Endothelial cell of umbilical vein (primary cell): ENCODE measurements around the gene PLOD2. TPM values are rescaled to one million over a fixed set of nuclear protein-coding genes. Genes with fewer than 3 reads are reported as not detected.

Source experiments
- BruUV-seq: library from RNA; stranded (reverse); fragments of 400-500 nt; replicated peaks from 2 replicates; lab custom pipeline; 2021; lab: Mats Ljungman, UMichigan
- CTCF ChIA-PET: fragments of 300-600, 350-600 bp; sonication (Branson Sonifier 250); formaldehyde crosslinking; loops from one replicate; lab custom pipeline; 2021; ENCODE audit warnings: antibody characterized with exemption, inconsistent platforms; lab: Charles Lee
- POLR2A ChIA-PET: fragments of 300-600, 350-600 bp; sonication (Branson Sonifier 250); formaldehyde crosslinking; loops from one replicate; lab custom pipeline; 2021; ENCODE audit warnings: antibody characterized with exemption, inconsistent platforms; lab: Charles Lee
- DNase-seq: peaks from one replicate; pipeline ENCODE4 v3.0.0-alpha.2; 2011; ENCODE audit warnings: low read depth, low spot score
- FAIRE-seq: peaks from 2 replicates; lab custom pipeline; 2011; peaks lifted over from hg19 to GRCh38; lab: Jason Lieb, UNC
- H2AFZ ChIP-seq: 2 replicates; pipeline ENCODE4 v1.6.0; 2012; ENCODE audit warnings: low read depth, low read length, control low read depth, inconsistent platforms
- H3K27ac ChIP-seq: 2 replicates; pipeline ENCODE4 v1.5.1; 2011; ENCODE audit warnings: low read depth, mild to moderate bottlenecking, control low read depth, low read length, moderate library complexity; ENCODE audit not compliant: insufficient read depth
- H3K27me3 ChIP-seq, 2 experiments: 2 replicates each; pipeline versions ENCODE4 v1.6.0 to v1.6.1; 2011; ENCODE audit warnings: low read length in 2 of 2, mixed read lengths in 1 of 2; ENCODE audit not compliant: control insufficient read depth in 2 of 2, insufficient read depth in 2 of 2
- H3K36me3 ChIP-seq, 2 experiments: 2 replicates in 1 of 2; 3 replicates in 1 of 2; pipeline ENCODE4 v1.5.1; 2011; ENCODE audit warnings: low read length in 2 of 2, mild to moderate bottlenecking in 1 of 2, moderate library complexity in 1 of 2; ENCODE audit not compliant: control insufficient read depth in 2 of 2, insufficient read depth in 2 of 2; ENCODE audit errors: extremely low read depth in 1 of 2
- H3K4me1 ChIP-seq: 3 replicates; pipeline ENCODE4 v1.5.1; 2011; ENCODE audit warnings: mild to moderate bottlenecking, low read length; ENCODE audit not compliant: control insufficient read depth, insufficient read depth; ENCODE audit errors: extremely low read depth
- H3K4me2 ChIP-seq: 2 replicates; pipeline ENCODE4 v1.6.1; 2011; ENCODE audit warnings: low read length, control low read depth, mixed read lengths; ENCODE audit not compliant: insufficient read depth
- H3K4me3 ChIP-seq, 3 experiments: fragments of 200-600 bp in 1 of 3; sonication (generic), shearing (Covaris generic) in 1 of 3; replicated peaks in 1 of 3; 2 replicates each; pipeline ENCODE4 v1.5.1; 2011 to 2016; ENCODE audit warnings: control low read depth in 3 of 3, low read length in 3 of 3, mild to moderate bottlenecking in 2 of 3, inconsistent platforms in 1 of 3, low read depth in 1 of 3, moderate library complexity in 1 of 3; ENCODE audit not compliant: insufficient read depth in 1 of 3
- H3K79me2 ChIP-seq: 2 replicates; pipeline ENCODE4 v1.6.0; 2012; ENCODE audit warnings: low read length, inconsistent platforms; ENCODE audit not compliant: control insufficient read depth, insufficient read depth
- H3K9ac ChIP-seq: replicated peaks from 2 replicates; pipeline ENCODE3; 2011; ENCODE audit warnings: low read length, control low read depth; ENCODE audit not compliant: insufficient read depth; ENCODE audit errors: extremely low read depth
- H3K9me1 ChIP-seq: replicated peaks from 3 replicates; pipeline ENCODE4 v1.6.0; 2011; ENCODE audit warnings: mild to moderate bottlenecking, low read length; ENCODE audit not compliant: control insufficient read depth, insufficient read depth; ENCODE audit errors: extremely low read depth
- H3K9me3 ChIP-seq: replicated peaks from 2 replicates; pipeline ENCODE4 v1.5.1; 2012; ENCODE audit warnings: low read length, inconsistent platforms; ENCODE audit not compliant: control insufficient read depth, insufficient read depth
- H4K20me1 ChIP-seq: replicated peaks from 2 replicates; pipeline ENCODE3; 2011; ENCODE audit warnings: mild to moderate bottlenecking, low read length; ENCODE audit not compliant: control insufficient read depth, insufficient read depth; ENCODE audit errors: extremely low read depth
- CTCF ChIP-seq, 2 donors: IDR thresholded peaks; 1 replicate in 1 of 2; 2 replicates in 1 of 2; pipeline ENCODE4 v1.5.1; 2011; ENCODE audit warnings: low read length in 2 of 2, mild to moderate bottlenecking in 2 of 2, moderate library complexity in 2 of 2, control low read depth in 1 of 2, inconsistent platforms in 1 of 2, low read depth in 1 of 2; ENCODE audit not compliant: insufficient read depth in 1 of 2; ENCODE audit errors: extremely low read depth in 1 of 2
- EZH2 ChIP-seq: IDR thresholded peaks from 2 replicates; pipeline ENCODE4 v1.6.1; 2012; ENCODE audit warnings: borderline replicate concordance, low read depth, mild to moderate bottlenecking, moderate library complexity, low read length, inconsistent platforms; ENCODE audit not compliant: severe bottlenecking
- FOS ChIP-seq: IDR thresholded peaks from 2 replicates; pipeline ENCODE4 v1.6.1; 2011; ENCODE audit warnings: mild to moderate bottlenecking, low read length, moderate library complexity, borderline replicate concordance; ENCODE audit not compliant: insufficient read depth
- JUN ChIP-seq: IDR thresholded peaks from 2 replicates; pipeline ENCODE4 v1.6.1; 2011; ENCODE audit warnings: borderline replicate concordance, low read depth; ENCODE audit not compliant: insufficient read length, insufficient read depth
- MAX ChIP-seq: IDR thresholded peaks from 2 replicates; pipeline ENCODE4 v1.6.1; 2011; ENCODE audit not compliant: insufficient read depth, insufficient read length
- POLR2AphosphoS5 ChIP-seq: IDR thresholded peaks from 2 replicates; pipeline ENCODE4 v1.6.1; 2012; ENCODE audit warnings: low read depth, mild to moderate bottlenecking, control low read depth, low read length, moderate library complexity; ENCODE audit not compliant: insufficient read depth
- dilution Hi-C: fragments of 300-500 bp; cut with MboI; formaldehyde crosslinking; loops from one replicate; pipeline ENCODE4 v1.15.0; 2019; ENCODE audit warnings: low sequenced_read_pairs; ENCODE audit not compliant: extremely low pct_ligation_motif_present
- intact Hi-C: fragments of 100-400 bp; cut with micrococcal nuclease; formaldehyde crosslinking; loops from one replicate; pipeline ENCODE4 v1.10.0; 2022
- polyA plus RNA-seq, 4 experiments: library from polyadenylated mRNA; depleted of rRNA in 3 of 4; stranded (reverse) in 3 of 4; unstranded in 1 of 4; fragments of >200 nt; gene quantifications; 2 replicates each; pipeline versions ENCODE4 v1.2.1 to v1.2.3, GENCODE V29; 2011 to 2012; ENCODE audit warnings: missing spikeins in 1 of 4
- total RNA-seq: library from RNA; stranded (reverse); gene quantifications from 2 replicates; pipeline ENCODE4 v1.2.3, GENCODE V29; 2021

PLOD2 gene
- total and polyA plus RNA-seq, 2 donors (not counting 3 experiments of a cell fraction or from before 2014, with no cell fraction given), result 36.1 to 193 TPM

- POLR2A ChIA-PET, result interaction anchor here (1.4 kb wide), 1 partner anchor 10 kb away, joined by 3 read pairs; the partner anchor contains the start of gene PLOD2
- CTCF ChIA-PET, result interaction anchor here (0.9 to 1.5 kb wide), 2 partner anchors 11 to 105 kb away, joined by 3 to 8 read pairs; no protein-coding TSS in a partner anchor
- DNase-seq, result no peak
- Histone ChIP-seq H3K4me1 (peaks cover 20% of the 10 kb centered on the region), H2AFZ (no peak overlapping the region), H3K36me3 (no peaks in the 10 kb centered on the region), H3K4me2 (no peak overlapping the region), H3K79me2 (no peaks in the 10 kb centered on the region), H3K4me3 (no peak overlapping the region), H3K27me3 (no peaks in the 10 kb centered on the region), H3K9me1 (no peaks in the 10 kb centered on the region), H3K9ac (no peak overlapping the region), H3K9me3 (no peaks in the 10 kb centered on the region), H4K20me1 (no peaks in the 10 kb centered on the region), H3K27ac (no peak overlapping the region)
- intact Hi-C loops (no loop called here), dilution Hi-C loops (no loop called here)
- no peak for FAIRE-seq
- no peak for TF ChIP-seq MAX
- no peak for TF ChIP-seq EZH2
- no peak for TF ChIP-seq POLR2AphosphoS5
- no peak for TF ChIP-seq JUN
- no peak for TF ChIP-seq CTCF (IDR thresholded peaks at IDR 0.05; ENCODE audit: extremely low read depth in 1 of 2, insufficient read depth in 1 of 2, low read depth in 1 of 2, low read length in 2 of 2)
- TF ChIP-seq FOS, result no peak
- BruUV-seq, result no TSS peak
These were observed 9.6 kb upstream of the PLOD2 start for GRCh38 chr3:146170591-146170990.
